Endodermal cell (in vitro differentiated cells): ENCODE measurements around the gene C1orf21. TPM values are rescaled to one million over a fixed set of nuclear protein-coding genes. Genes with fewer than 3 reads are reported as not detected.

ENCODE experiments used
- DNase-seq: peaks from one replicate; pipeline ENCODE4 v3.0.0-alpha.2; 2017
- H3K27ac ChIP-seq: 2 replicates; pipeline ENCODE4 v1.5.1; 2013; ENCODE audit warnings: mild to moderate bottlenecking, low read depth, low read length, moderate library complexity
- H3K27me3 ChIP-seq: 2 replicates; pipeline ENCODE4 v1.6.1; 2013; ENCODE audit warnings: mild to moderate bottlenecking, low read length, moderate library complexity; ENCODE audit not compliant: insufficient read depth, control insufficient read depth, poor library complexity, severe bottlenecking
- H3K36me3 ChIP-seq: 2 replicates; pipeline ENCODE4 v1.7.0; 2013; ENCODE audit warnings: mild to moderate bottlenecking, low read length, moderate library complexity; ENCODE audit not compliant: control insufficient read depth, insufficient read depth
- H3K4me1 ChIP-seq: one replicate; pipeline ENCODE4 v1.7.0; 2013; ENCODE audit warnings: low read length; ENCODE audit not compliant: control insufficient read depth, insufficient read depth
- H3K4me3 ChIP-seq: 2 replicates; pipeline ENCODE4 v1.5.1; 2013; ENCODE audit warnings: mild to moderate bottlenecking, low read length, moderate library complexity
- H3K9ac ChIP-seq: 2 replicates; pipeline ENCODE4 v1.6.1; 2013; ENCODE audit warnings: mild to moderate bottlenecking, low read length, moderate library complexity; ENCODE audit not compliant: poor library complexity, severe bottlenecking; ENCODE audit errors: extremely low read depth
- H3K9me3 ChIP-seq: 2 replicates; pipeline ENCODE4 v1.6.1; 2013; ENCODE audit warnings: mild to moderate bottlenecking, low read length, moderate library complexity; ENCODE audit not compliant: control insufficient read depth
- H3K27ac Mint-ChIP-seq: 2 replicates; pipeline ENCODE4 v1.8.0; 2020; ENCODE audit warnings: mixed read lengths
- H3K27me3 Mint-ChIP-seq: 2 replicates; pipeline ENCODE4 v1.8.0; 2021; ENCODE audit warnings: mild to moderate bottlenecking, mixed read lengths; ENCODE audit not compliant: insufficient read depth
- H3K36me3 Mint-ChIP-seq: 2 replicates; pipeline ENCODE4 v1.8.0; 2020; ENCODE audit warnings: low read depth, mixed read lengths
- H3K4me1 Mint-ChIP-seq: 2 replicates; pipeline ENCODE4 v1.8.0; 2020; ENCODE audit warnings: mixed read lengths
- H3K4me3 Mint-ChIP-seq: 2 replicates; pipeline ENCODE4 v1.8.0; 2020; ENCODE audit warnings: mild to moderate bottlenecking, moderate library complexity, mixed read lengths
- H3K9me3 Mint-ChIP-seq: 2 replicates; pipeline ENCODE4 v1.8.0; 2020; ENCODE audit warnings: mild to moderate bottlenecking, mixed read lengths
- WGBS, 2 experiments: methylation state at CpG; one replicate each; pipeline versions ENCODE4 v1.1.5 to v1.1.7; 2013; ENCODE audit warnings: missing lambda C conversion rate in 2 of 2, mixed read lengths in 1 of 2; ENCODE audit not compliant: insufficient coverage in 1 of 2, insufficient read length in 1 of 2; 5-methylcytosine and 5-hydroxymethylcytosine counted together
- total RNA-seq, 2 donors: library from RNA; stranded (reverse); fragmentation: NEBNext Ultra II Directional in 1 of 2; extraction: Animal tissue kit (Norgen Biotek cat#: 25700) in 1 of 2; gene quantifications; 2 replicates in 1 of 2; 3 replicates in 1 of 2; pipeline ENCODE4 v1.2.1, GENCODE V29; 2021
- TF ChIP-seq, protein P1 (sequence below): fragments of 200-600 bp; sonication (generic); conservative IDR thresholded peaks from 2 replicates; pipeline ENCODE4 v1.5.0; 2021; ENCODE audit warnings: antibody characterized with exemption, mild to moderate bottlenecking

C1orf21 gene
- total RNA-seq, 2 donors from 2014 or later, result 9.1 to 10.2 TPM

GRCh38 chr1:184627007-184627341 lies 240.1 kb downstream of the C1orf21 start:
- Mint-ChIP-seq H3K27ac (no peak overlapping the region), H3K9me3 (no peaks in the 10 kb centered on the region), H3K27me3 (peaks cover 5% of the 10 kb centered on the region), H3K4me1 (peaks cover 8% of the 10 kb centered on the region), H3K4me3 (no peak overlapping the region), H3K36me3 (no peaks in the 10 kb centered on the region)
- no peaks in the 10 kb centered on the region for H3K27me3 ChIP-seq
- TF ChIP-seq, protein P1, sequence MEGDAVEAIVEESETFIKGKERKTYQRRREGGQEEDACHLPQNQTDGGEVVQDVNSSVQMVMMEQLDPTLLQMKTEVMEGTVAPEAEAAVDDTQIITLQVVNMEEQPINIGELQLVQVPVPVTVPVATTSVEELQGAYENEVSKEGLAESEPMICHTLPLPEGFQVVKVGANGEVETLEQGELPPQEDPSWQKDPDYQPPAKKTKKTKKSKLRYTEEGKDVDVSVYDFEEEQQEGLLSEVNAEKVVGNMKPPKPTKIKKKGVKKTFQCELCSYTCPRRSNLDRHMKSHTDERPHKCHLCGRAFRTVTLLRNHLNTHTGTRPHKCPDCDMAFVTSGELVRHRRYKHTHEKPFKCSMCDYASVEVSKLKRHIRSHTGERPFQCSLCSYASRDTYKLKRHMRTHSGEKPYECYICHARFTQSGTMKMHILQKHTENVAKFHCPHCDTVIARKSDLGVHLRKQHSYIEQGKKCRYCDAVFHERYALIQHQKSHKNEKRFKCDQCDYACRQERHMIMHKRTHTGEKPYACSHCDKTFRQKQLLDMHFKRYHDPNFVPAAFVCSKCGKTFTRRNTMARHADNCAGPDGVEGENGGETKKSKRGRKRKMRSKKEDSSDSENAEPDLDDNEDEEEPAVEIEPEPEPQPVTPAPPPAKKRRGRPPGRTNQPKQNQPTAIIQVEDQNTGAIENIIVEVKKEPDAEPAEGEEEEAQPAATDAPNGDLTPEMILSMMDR, result no peak
- no peaks in the 10 kb centered on the region for H3K36me3 ChIP-seq
- no peak overlapping the region for H3K4me3 ChIP-seq
- H3K4me1 ChIP-seq, result no peaks in the 10 kb centered on the region
- no peak for DNase-seq
- H3K9ac ChIP-seq, result no peak overlapping the region
- H3K27ac ChIP-seq, result no peak overlapping the region
- H3K9me3 ChIP-seq, result no peaks in the 10 kb centered on the region
- WGBS, 2 experiments, result 89 to 100% methylated on average over 1 to 2 of the region's 3 CpGs

- Histone ChIP-seq H3K9ac (no peak overlapping the region), H3K27me3 (no peaks in the 10 kb centered on the region), H3K4me3 (no peak overlapping the region), H3K27ac (no peak overlapping the region), H3K4me1 (peaks cover 12% of the 10 kb centered on the region), H3K9me3 (no peaks in the 10 kb centered on the region), H3K36me3 (no peaks in the 10 kb centered on the region)
- DNase-seq, result no peak
- H3K9me3 Mint-ChIP-seq, result no peaks in the 10 kb centered on the region
- H3K4me3 Mint-ChIP-seq, result no peak overlapping the region
- TF ChIP-seq, protein P1, result no peak
- peaks cover 18% of the 10 kb centered on the region for H3K4me1 Mint-ChIP-seq
- H3K27me3 Mint-ChIP-seq, result peaks cover 8% of the 10 kb centered on the region
- 91 to 92% methylated on average over 4 of the region's 4 CpGs for WGBS, 2 experiments
- H3K27ac Mint-ChIP-seq, result no peak overlapping the region
- no peaks in the 10 kb centered on the region for H3K36me3 Mint-ChIP-seq
Measured at GRCh38 chr1:184629266-184629665, 242.4 kb downstream of the C1orf21 start.

DNA sequence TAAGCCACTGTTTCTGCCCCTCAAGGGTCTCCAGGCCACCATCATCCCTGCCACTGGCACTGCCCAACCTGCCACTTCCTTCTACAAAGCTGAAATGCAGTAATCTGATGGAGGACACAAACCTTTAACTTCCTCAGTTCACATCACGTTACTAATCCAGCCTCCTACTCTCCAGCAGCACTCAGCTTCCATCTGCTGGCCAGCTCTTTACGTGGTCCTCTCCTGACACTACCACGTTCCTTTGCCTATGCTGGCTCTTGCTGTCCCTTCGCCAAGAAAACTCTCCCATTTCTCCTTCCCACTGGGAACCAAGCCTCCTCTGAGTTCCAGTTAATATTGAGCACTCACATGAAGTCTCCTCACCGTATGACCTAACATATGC lies 243.8 kb downstream of the C1orf21 start:
- Histone ChIP-seq H3K9me3 (no peaks in the 10 kb centered on the region), H3K36me3 (no peaks in the 10 kb centered on the region), H3K27me3 (no peaks in the 10 kb centered on the region), H3K4me1 (peaks cover 21% of the 10 kb centered on the region), H3K9ac (no peak overlapping the region), H3K27ac (no peak overlapping the region), H3K4me3 (no peak overlapping the region)
- 88 to 95% methylated on average over 5 of the region's 5 CpGs for WGBS, 2 experiments
- DNase-seq, result no peak
- TF ChIP-seq, protein P1, result no peak
- H3K36me3 Mint-ChIP-seq, result no peaks in the 10 kb centered on the region
- H3K27me3 Mint-ChIP-seq, result peaks cover 14% of the 10 kb centered on the region
- H3K4me1 Mint-ChIP-seq, result peaks cover 28% of the 10 kb centered on the region
- H3K27ac Mint-ChIP-seq, result no peak overlapping the region
- H3K4me3 Mint-ChIP-seq, result no peak overlapping the region
- no peaks in the 10 kb centered on the region for H3K9me3 Mint-ChIP-seq
